G401.6 (cell line): ENCODE data around the gene NPEPL1.

ENCODE experiments used
- FAIRE-seq: peaks from 2 replicates; lab custom pipeline; 2012; peaks lifted over from hg19 to GRCh38; lab: Jason Lieb, UNC

NPEPL1 gene

GRCh38 chr20:58658760-58659159, 33.8 kb upstream of the NPEPL1 start:
- FAIRE-seq = no peak

DNA sequence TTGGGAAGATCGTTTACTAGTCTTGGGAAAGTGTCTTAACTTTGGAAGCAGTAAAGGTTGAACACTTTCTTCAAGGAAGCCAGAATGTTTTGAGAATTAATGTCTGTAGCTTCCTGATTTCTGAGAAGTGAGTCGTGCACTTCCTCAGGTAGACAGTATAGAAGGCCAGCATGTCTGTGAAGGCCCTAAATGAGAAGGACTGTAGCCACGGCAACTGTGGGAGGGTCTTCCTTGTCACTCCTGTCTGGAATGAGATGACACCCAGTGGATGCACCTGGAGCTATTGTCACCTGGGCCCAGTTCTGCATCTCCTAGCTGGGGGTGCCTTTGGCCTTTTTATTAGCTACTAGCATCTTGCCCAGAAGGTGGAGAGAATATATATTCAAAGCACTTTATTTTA, 32.8 kb upstream of the NPEPL1 start:
- FAIRE-seq = no peak

DNA sequence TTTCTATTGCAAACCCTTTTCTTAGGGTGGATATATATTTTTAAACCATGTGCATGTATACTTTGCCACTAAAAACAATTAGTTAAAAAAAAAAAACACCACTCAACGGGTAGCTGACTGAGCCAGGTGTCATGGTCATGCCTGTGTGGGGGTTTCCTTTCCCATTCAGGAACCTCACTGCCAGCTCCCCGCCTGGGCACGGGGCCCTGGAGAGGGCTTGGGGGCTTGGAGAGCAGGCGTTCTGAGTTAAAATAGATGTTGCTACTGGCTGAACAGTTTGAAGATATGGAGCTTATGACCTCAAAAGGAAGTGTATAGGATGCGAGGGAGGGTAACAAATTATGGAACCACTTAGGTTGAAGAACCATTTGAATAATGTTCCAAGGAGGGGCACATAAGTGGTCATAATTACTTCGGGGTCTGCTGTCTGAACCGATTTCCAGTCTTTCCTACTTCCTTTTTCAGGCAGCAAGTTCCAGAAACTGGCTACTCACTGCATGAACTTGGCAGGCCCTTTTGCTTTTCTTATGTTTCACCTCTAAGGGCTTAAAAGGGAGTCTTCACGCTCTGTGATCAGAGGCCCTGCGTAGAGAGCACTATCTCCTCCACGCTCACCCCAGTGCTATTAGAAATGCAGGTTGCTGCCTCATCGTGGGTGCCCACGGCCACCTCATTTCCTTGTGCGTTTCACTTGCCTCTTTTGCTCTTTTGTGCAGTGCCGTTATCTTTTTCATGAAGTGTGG, 31.6 kb upstream of the NPEPL1 start:
- no peak for FAIRE-seq

DNA sequence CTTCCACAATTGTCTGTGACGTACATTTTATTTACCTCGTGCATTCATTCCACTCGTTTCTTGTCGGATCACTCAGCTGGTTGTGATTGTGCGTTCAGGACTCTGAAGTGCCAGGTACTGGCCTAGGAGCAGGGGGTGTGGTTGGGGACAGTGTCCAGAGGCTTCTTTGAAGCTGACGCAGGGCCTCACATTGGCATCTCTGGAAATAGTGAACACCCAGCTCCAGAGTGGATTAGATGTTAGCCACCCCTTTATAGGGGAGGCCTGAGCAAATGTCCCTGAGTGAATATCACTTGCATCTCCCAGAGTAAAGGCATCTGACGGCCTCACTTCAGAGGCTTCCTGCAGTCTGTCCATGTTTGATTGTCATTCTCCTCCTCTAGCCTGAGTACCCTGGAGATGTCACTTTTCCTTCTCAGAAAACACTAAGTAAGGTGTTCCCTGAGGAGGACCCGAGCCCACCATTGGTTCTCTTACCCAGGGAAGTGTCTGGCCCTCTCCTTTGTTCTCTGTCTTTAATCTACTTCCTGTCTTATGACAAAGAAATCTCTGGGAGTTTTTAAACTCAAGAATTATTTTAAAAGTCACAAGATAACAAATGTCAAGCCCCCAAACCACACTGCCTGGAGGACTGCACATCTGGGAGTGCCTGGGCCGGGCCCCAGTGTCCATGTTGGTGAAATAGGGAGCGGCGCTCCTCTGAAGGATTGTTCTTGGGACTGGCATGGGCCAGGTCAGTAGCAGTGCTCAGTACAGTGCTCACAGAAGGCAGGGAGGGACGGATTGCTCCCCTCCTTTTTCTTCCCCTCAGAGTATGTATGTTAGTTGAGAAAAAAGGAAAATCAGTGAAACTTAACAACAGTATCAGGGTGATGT, 30.8 kb upstream of the NPEPL1 start:
- no peak for FAIRE-seq

DNA sequence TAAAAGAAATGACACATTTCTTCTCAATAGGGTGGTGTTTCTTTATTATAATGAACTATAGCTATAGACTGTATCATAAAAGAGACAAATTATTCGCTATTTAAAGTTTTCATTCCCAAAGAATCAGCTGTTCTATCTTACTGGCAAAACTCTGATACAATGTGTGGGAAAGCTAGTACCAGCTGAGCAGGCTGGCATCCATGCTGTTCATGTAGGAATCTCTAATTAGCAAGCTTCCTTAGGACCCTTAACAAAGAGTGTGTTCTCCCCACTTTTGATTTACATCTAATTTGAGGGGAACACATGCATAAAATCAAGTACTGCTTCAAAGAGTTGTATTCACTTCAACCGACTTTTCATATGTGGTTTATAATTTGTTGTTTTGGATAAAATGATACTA, 28.3 kb upstream of the NPEPL1 start:
- no peak for FAIRE-seq

GRCh38 chr20:58664883-58665282, 27.7 kb upstream of the NPEPL1 start:
- FAIRE-seq = no peak

- FAIRE-seq = no peak
These were observed 27.0 kb upstream of the NPEPL1 start for GRCh38 chr20:58665606-58666005.

- FAIRE-seq = no peak
These were observed 25.9 kb upstream of the NPEPL1 start for GRCh38 chr20:58666702-58667101.

DNA sequence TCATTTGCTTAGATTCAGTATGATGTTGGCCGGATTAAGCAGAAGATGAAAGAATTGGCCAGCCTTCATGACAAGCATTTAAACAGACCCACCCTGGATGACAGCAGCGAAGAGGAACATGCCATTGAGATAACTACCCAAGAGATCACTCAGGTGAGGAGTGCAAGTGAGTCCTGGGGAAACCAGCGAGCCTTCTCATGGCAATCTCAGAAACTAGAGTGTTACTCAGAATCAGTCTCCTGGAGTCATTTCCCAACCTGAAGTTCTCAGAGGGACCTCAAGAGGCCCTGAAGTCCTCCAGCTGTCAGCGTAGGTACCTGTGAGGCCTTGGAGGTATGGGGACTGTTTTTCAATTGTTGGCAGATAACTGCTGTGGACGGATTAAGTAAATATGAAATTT, 24.6 kb upstream of the NPEPL1 start:
- FAIRE-seq = no peak

- FAIRE-seq = no peak
These were observed 23.7 kb upstream of the NPEPL1 start for GRCh38 chr20:58668901-58669286.

GRCh38 chr20:58669287-58670006, 23.2 kb upstream of the NPEPL1 start:
- no peak for FAIRE-seq

GRCh38 chr20:58670102-58670501, 22.5 kb upstream of the NPEPL1 start:
- FAIRE-seq = no peak

DNA sequence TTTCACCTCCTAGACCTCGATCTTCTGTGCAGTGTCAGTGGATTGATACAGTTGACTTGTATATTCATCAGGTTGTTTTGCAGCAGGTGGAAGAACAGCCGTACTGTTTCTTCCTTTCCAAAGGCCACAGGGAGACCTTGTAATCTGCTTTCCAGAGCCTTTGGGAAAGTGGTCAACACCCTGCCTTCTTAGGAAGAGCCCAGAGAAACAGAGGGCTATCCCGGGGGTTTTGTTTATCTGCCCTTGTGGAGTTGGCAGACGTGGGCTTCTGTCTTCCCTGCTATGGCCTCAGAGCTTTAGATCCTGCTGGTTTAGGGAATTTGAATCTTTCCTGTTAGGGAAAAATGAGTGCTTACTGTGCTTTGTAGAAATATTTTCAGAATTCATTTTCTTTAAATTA, 21.9 kb upstream of the NPEPL1 start:
- no peak for FAIRE-seq

DNA sequence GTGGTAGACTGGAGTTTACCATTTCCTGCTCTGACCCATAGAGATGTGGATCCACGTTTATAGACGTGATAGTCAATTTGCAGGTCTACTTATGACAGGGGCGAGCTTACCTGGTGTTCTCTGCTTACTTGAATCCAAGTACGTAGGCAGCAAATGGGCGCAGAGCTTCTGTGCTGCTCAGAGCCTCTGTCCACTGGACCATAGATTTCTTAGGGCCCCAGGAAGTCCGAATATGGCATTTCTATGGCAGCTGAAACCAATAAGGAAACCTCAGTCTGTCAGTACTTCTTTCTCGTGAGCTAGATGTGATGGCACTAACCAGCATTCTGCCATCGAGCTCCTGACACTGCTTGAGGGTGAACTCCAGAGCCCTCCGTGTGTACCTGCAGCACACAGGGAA, 19.5 kb upstream of the NPEPL1 start:
- no peak for FAIRE-seq

- FAIRE-seq = no peak
These were observed 17.4 kb upstream of the NPEPL1 start for GRCh38 chr20:58675146-58675584.

GRCh38 chr20:58675641-58676040, 17.0 kb upstream of the NPEPL1 start:
- no peak for FAIRE-seq

DNA sequence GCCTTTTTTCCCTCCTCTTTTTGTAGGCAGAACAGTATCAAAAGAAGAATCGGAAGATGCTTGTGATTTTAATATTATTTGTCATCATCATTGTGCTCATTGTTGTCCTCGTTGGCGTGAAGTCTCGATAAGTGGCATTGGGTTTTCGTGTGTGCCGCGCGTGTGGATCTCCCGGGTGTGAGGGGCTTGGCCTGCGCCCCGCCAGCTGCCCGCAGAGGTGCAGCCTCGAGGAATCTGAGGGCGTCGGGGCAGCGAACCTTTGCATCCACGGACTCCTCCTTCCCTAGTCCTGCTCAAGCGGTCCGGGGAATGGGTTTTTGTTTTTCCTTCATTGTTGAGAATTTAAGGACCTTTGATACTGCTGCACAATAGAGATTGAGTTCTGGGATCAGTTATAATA, 16.4 kb upstream of the NPEPL1 start:
- FAIRE-seq = no peak

GRCh38 chr20:58677079-58677604, 15.5 kb upstream of the NPEPL1 start:
- FAIRE-seq = no peak

DNA sequence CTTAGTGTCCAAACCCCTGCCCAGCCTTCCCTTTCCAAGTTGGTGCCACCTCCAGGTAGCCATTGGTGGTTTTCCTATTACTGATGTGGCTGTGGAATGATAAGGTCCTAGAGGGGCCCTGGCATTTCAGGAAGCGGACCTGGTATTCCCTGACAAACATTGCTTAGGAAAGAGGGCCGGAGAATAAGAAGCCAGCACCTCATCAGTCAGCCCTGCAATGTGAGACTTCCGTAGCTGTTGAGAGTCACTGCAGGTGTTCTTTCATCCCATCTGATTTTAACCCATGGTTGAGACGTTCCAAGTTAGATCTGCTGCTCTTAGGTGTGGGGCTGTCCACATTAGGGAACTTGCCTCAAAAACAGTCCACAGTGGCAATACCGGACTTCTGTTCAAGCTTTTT, 14.8 kb upstream of the NPEPL1 start:
- FAIRE-seq = no peak

- no peak for FAIRE-seq
These were observed 13.8 kb upstream of the NPEPL1 start for GRCh38 chr20:58678806-58679205.

DNA sequence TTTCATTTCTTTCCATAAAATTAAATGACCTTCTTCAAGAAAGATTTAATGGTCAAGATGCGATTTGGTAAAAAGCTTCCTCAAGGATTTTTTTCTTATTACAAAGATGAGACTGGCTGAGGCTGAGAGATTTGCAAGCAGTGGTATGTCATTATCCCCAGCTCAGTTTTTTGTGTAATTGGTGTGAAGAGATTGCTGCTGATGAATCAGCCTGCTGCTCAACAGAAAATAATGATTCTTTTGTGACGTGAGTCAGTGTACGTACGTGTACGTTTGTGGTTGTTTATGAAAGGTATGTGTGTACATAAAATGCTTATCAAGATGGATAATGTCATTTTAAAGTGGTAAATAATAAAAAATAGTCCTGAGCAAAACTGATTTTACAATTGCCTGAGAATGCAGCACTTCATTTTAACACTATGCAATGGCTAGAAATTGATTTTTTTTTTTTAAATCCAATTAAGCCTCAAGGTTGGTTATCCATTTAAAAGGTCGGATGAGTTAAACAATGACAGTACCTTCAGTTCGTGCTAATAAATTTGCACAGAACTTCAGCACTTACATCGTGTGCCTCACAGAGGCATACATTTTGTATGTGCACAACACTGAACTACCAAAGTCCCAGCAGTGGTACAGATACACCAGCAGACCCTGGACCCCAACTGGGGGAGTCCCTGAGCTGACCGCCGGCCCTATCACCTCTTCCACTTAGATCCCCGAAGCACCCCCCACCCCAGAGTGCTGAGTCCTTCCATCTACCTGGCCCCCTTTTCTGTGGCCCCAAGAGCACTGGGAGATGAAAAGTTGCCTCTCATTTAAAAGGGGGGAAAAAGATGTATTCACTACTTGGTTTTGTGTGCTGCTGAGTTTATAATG, 9.7 kb upstream of the NPEPL1 start:
- no peak for FAIRE-seq

DNA sequence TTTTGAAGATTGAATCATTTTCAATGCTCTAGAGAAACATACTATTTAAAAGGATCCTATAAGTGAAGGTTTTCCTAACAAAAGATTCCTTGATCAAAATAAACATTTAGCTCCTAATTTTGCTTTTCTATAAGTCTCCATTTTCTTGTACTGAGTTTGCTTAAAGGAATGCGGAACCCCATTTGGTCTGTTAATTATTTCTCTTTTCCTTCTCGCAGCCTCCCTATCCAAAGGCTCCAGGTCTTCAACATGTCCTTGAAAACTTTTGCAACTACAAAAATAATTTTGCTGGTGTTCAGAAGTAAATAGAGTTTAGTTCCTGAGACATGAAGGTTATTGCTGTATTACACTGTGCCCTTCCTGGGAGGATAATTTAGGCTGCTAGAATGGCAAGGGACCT, 8.3 kb upstream of the NPEPL1 start:
- FAIRE-seq = no peak
